Activated gamma-delta T cell treated with Interleukin-2 at 50 U/mL for 16 hours (primary cell): ENCODE measurements around the gene DNAJC18.
"Not testable (repeated sequence)": the region's sequence is repeated elsewhere in the genome, so short reads cannot be mapped to it uniquely, and the experiment has no call there.

Experiments used
- DNase-seq: peaks from one replicate; pipeline ENCODE4 v3.0.0-alpha.2; 2020

The DNAJC18 gene

GRCh38 chr5:139425497-139425896, 13.8 kb downstream of the DNAJC18 start:
- no peak for DNase-seq

- DNase-seq = peak; percentile 56
Measured at GRCh38 chr5:139422307-139422893, 16.9 kb downstream of the DNAJC18 start.

DNA sequence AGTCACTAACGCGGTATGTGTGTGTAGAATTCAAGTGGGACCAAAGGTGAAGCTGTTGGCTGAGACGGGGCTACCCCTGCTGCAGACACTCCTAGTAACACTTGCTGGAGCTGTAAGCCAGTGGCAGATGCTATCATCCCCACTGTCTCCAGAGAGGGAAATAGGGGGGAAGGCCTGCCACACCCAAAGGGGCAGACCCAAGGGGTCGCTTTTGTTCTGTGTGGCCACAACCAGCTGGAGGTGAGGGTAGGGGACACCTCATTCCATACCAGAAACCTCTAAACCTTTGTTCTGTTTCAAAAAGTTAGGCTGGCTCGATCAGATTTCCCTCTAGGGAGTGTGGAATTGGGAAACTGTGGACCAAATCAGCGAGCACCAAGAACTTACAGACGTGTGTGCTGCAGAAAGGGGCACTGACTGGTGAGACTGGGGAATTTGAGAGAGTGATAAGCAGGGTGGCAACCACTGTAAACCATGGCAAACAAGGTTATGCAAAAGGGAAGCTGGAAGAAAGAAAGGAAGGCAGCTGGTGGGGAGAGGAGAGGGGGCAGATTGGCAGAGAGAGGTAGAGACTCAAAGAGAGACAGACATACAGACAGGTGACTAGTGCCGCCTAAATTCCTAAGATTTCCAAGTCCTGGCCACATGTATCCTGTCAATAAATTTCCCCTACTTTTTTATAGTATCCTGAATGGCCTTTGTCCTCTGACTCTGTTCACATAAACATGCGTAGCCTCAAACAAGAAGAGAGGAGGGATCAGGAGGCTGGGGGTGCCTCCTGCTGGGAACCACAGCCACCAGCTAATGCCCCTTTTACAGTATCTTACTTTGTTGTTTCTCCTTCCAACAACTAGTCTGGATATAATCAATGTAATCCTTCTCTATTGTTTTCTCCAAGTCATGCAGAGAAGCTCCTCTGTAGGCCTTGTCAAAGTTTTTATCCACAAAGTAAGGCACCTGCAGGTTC, 19.8 kb downstream of the DNAJC18 start:
- no peak for DNase-seq

GRCh38 chr5:139418793-139419192, 20.5 kb downstream of the DNAJC18 start:
- DNase-seq = no peak

GRCh38 chr5:139417214-139417613, 22.1 kb downstream of the DNAJC18 start:
- no peak for DNase-seq

DNA sequence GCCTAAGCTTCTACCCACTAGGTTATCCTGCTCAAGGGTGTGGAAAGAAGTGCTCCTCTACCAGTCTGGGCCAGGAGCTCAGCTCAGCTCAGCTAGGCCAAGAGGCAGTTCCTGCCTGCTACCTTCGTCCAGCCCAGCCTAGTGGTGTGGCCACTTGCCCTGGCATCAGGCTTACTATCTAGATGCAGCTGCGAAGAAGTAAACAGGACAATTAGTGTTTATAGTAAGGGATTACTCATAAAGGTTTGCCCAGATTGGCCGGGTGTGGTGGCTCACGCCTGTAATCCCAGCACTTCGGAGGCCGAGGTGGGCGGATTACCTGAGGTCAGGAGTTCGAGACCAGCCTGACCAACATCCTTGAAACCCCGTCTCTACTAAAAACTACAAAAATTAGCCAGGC, 22.7 kb downstream of the DNAJC18 start:
- DNase-seq = no peak

DNA sequence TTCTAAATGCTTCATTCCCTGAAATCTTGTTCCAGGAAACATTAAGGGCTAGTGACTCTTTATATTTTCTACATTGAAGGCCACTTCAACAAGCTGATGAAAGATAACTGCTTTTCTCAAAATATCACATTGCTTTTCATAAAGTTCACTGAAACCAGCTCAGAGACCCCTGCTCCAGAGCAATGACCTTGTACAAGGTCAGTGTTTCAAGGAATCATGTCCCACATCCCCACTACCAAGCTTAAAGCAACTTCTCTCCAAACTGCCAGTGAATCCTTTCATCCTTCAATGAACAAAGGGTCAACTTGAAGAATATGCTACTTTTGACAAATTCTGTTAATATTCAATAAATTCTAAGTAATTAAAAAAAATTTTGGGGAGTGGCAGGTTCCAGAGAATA, 23.5 kb downstream of the DNAJC18 start:
- no peak for DNase-seq

DNA sequence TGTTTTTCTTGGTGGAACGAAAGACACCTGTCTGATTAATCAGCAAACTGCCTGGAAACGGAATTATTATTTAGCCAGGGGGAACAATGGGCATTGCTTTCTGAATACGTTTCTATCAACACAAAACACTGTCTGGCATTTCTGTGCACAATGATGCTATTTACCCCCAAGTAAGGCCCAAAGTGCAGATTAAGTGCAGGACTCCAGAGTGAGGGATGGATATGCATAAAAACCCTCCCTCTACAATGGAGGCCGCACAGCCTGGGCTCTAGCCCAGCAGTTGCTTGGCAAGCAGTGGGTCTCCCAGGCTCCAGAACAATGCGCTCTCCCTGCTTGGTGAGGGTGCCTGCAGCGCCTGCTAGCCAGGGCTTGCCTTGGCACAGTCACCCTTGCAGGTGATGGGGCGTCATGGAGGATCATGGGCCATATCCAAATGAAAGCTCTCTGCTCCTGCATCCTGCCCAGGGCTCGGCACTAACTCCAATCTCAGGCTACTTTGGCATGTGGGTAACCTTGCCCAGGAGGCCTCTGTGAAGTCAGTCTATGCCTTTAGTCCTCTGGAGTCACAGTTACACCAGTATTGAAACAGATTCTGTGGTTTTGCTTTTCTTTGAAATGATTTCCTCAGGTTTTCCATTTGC, 24.0 kb downstream of the DNAJC18 start:
- DNase-seq = no peak

- DNase-seq = no peak
Measured at GRCh38 chr5:139414581-139415130, 24.7 kb downstream of the DNAJC18 start.

- no peak for DNase-seq
Measured at GRCh38 chr5:139413963-139414362, 25.4 kb downstream of the DNAJC18 start.

GRCh38 chr5:139413153-139413552, 26.2 kb downstream of the DNAJC18 start:
- no peak for DNase-seq

DNA sequence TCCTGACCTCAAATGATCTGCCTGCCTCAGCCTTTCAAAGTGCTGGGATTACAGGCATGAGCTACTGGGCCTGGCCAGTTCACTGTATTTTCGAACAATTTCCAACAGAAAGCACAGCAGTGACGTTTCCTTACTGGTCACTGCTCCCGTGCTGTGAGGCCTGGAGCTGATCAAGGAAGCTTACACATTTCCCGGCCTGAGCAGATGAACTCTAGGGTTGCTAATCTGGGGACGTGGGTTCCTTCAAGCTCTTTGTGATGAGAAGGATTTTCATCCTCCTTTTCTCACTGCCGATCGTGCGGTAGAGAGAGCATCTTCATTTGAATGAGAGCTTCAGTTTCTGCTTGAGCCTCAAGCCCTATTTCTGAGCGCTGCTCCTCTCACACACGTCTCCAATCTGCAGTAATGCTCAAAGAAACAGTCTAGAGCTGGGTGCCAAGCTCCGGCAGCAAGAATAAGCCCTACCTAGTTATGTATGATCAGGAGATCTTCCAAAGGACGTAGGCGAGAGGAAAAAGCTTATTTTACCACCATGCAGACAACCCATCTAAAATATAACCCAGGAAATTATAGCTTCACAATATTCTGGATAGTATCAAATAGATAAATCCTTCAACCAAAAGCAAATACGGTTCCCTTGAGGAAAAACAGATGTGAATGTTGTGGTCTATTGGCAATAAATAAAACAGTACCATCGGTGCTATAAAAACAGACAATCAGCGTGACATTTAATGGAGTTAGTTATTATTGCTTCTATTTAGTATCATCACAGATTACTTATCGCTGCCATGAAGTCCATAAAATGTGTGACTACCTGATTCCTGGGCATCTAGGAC, 28.1 kb downstream of the DNAJC18 start:
- DNase-seq = no peak

DNA sequence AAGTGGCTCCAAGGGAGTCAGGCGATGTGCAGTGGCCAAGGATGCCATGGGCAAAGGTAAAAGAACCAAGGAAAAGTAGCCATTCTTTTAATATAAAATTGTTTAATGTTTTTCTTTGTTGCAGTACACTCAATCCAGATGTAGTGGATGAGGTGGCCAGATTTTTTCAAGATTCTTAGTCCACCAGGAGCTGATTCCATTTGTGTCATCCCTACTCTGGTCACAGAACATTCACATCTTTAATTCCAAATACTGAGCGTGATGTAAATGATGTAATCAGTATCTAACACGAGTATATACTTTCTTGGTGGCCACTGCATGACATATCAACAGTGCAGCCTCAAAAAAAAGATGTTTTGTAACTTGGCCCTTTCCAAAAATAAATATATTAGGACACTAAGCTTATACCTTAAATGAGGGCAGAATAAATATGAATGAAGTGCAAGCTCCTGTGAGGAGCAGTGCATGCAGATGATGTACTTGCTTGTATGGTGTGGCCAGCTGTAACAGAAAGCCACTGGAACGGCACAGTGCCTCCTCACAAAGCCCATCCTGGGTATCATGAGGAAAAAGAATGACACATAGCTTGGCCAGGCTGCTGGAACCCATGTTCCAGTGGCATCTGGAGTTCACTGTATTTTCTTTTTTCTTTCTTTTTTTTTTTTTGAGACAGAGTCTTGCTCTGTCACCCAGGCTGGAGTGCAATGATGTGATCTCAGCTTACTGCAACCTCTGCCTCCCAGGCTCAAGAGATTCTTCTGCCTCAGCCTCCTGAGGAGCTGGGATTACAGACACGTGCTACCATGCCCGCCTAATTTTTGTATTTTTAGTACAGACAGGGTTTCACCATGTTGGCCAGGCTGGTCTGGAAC, 29.0 kb downstream of the DNAJC18 start:
- DNase-seq = no peak

DNA sequence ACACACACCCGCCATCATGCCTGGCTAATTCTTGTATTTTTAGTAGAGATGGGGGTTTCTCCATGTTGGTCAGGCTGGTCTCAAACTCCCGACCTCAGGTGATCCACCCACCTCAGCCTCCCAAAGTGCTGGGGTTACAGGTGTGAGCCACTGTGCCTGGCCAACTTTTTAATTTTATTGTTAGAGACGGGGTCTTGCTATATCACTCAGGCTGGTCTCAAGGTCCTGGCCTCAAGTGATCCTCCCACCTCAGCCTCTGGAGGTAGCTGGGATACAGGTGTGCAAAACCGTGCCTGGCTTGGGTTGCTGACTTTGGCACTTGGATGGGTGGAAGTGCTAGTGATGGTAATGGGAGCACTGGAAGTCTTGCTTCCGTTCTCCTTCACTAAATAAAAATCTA, 30.2 kb downstream of the DNAJC18 start:
- not testable (repeated sequence) for DNase-seq

GRCh38 chr5:139408191-139408590, 31.1 kb downstream of the DNAJC18 start:
- DNase-seq = no peak

DNA sequence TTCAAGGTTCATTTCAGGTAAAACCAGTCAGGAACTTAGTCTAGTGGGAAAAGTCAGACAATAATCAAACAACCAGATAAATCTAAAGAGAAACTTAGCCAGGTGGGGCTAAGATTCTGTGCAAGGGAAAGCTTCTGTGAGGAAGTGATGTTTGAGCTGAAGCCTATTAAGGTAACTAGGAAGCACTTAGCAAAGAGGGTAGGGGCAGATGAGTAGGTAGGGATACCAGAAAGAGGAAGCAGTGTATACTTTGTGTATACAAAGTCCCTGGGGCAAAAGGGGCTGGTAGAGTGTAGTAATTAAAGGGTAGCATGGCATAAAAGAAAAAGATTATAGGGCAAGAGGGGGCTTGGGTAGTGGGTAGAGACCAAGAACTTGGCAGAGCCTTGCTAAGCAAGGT, 31.8 kb downstream of the DNAJC18 start:
- no peak for DNase-seq

DNA sequence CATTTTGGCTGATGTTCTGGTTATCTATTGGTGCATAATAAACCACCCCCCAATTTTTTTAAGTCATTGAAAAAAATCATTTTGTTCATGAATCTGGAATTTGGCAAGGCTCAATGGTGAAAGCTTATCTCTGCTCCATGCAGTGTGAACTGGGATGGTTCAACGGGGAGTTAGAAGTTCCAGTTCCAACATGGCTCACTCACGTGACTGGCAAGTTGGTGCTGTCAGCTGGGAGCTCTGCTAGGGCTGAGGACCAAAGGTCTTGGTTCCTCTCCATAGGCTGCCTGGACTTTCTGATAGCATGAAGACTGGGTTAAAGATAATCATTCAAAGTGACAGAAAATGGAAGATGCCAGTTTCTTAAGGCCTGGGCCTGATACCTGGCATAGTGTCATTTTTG, 32.4 kb downstream of the DNAJC18 start:
- no peak for DNase-seq

DNA sequence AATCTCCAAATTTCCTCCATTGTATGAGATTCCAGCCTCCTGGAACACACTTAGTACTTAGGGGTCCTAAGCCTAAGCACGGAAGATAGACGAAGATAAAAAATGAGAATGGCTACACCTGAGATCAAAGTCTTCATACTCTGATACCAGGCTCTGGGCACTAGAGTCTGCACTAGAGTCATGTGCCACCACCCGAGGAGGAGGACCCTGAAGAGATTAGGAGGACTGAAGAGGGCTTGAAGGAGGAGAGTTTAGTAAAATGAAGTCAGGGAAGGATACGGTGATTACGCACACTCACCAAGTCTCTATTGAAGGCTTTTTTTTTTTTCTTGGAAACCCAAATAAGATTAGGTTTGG, 34.9 kb downstream of the DNAJC18 start:
- no peak for DNase-seq

- DNase-seq = peak; percentile 98
Measured at GRCh38 chr5:139403787-139404483, 35.4 kb downstream of the DNAJC18 start, which contains the start of gene SPATA24. SPATA24 (minus strand) TSS chr5:139404089; CDS start chr5:139404060, 29 bp downstream.

GRCh38 chr5:139403418-139403786, 35.9 kb downstream of the DNAJC18 start:
- DNase-seq = no peak
